NAMALWA (cell line): ENCODE data around the gene UBALD1.

Experiments
- DNase-seq: peaks from one replicate; pipeline ENCODE4 v3.0.0-alpha.2; 2015; ENCODE audit warnings: low spot score

The UBALD1 gene

DNA sequence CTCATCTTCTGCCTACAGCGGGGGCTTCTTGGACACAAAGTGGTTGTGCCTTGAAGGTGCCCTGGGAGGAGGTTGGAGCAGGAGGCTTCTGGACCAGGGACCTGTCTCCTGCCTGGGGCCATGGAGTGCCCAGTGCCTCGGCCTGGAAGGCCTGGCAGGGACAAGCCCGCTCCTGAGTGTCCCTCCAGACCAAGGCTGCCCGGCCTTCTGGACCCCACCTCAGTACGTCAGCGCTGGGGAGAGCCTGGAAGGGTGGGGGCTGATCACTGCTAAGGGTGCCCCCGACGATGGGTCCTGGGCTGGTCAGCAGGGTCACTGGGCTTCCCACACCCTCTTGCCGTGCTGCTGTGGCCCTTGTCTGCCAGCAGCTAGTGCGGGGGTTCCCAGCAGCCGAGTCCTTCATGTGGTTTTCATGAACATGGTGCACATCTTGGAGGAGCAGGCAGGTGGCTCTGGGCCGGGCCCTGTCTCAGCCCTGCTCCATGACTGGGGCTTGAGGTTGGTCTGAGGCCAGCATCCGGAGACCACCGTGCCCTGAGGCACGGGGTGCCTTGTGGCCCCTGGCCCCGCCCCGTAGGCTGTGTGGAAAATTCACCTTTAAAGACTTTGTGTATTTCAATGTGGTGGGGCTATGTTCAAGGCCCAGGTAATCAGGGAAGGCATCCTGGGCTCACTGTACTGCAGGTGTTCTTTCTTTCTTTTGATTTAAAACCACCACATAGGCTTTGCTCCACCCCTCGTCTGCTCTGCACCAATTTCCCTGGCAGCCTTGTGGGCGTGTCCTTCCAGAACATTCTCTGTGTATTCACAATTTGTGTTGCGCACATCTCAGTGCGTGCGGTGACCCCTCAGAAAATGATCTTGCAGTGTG, 32.3 kb upstream of the UBALD1 start:
- DNase-seq, result no peak

GRCh38 chr16:4641895-4642294, 27.2 kb upstream of the UBALD1 start:
- no peak for DNase-seq

DNA sequence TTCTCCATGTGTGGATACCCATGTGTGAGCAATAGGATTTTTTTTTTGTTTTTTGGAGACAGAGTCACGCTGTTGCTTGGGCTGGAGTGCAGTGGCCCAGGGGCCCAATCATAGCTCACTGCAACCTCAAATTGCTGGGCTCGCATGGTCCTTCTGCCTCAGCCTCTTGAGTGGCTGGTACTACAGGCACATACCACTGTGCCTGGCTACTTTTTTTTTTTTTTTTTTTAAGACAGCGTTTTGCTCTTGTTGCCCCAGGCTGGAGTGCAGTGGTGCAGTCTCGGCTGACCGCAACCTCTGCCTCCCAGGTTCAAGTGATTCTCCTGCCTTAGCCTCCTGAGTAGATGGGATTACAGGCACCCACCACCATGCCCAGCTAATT, 26.6 kb upstream of the UBALD1 start:
- no peak for DNase-seq

GRCh38 chr16:4640572-4641305, 26.1 kb upstream of the UBALD1 start:
- no peak for DNase-seq

GRCh38 chr16:4639899-4640509, 25.3 kb upstream of the UBALD1 start:
- no peak for DNase-seq

DNA sequence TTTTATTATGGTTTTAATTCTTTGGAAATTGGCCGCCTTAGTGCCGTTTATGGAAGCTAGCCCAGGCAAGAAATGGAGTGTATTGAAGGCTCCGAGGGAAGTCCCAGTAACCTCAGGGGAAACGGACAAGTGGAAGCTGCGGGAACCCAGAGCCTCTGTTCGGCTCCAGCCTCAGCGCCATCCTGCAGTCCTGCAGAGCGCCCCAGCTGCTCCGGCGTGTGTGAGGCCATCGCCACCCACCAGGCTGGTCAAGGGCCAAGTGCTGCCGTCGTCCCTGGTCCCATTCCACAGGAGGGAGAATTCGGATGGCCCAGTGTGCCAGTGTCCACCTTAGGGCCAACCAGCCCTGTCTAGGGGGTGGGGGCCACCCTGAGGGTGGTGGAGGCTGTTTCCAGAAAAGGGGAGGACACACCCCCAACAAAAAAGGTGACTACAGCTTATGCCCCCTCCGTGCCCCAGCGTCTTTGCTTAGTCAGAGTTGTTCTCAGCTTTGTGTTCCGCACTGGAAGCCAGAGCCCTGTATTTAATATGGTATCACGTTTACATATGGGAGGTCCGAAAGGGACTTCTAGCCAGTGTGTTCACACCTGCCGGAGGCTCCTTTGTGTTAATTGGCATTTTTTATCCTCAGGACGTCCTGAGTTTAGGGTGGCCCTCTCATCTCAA, 22.9 kb upstream of the UBALD1 start:
- no peak for DNase-seq

DNA sequence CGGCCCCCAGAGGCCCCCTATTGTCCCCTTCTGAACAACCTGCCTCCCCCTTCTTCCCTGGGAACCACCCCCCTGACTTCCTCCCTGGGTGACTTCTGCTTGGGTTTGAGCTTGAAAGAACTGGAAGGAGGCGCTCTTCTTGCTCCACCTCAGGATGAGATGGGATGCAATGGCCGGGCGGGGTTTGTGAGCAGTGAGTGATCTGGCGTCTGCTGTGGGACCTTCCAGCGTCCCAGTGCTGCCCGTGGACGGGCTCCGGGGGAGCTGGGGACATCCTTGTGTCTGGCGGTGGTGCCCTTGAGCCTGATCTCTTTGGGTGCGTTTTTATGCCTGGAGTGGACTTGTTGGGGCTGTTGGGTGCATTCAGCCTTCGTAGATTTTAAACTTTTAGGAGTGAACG, 21.5 kb upstream of the UBALD1 start:
- DNase-seq, result no peak

- no peak for DNase-seq
These were observed 20.1 kb upstream of the UBALD1 start for GRCh38 chr16:4634768-4635167.

GRCh38 chr16:4633910-4634635, 19.4 kb upstream of the UBALD1 start:
- no peak for DNase-seq

DNA sequence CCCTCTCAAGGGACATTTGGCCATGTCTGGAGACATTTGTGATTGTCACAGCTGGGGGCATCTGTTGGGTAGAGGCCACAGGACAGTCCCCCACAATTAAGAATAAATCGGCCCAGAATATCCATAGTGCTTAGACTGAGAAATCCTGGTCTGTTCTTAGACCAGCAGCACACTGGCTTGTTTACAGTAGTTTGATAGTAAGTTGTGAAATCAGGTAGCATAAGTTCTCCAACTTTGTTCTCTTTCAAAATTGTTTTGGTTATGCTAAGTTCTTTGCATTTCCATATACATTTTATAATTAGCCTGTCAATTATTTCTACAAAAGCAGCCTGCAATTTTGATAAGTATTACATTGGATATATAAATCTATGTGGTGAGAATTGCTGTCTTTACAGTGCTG, 16.8 kb upstream of the UBALD1 start:
- no peak for DNase-seq

- no peak for DNase-seq
These were observed 13.6 kb upstream of the UBALD1 start for GRCh38 chr16:4628283-4628682.

- DNase-seq, result no peak
These were observed 11.7 kb upstream of the UBALD1 start for GRCh38 chr16:4626396-4626795.

GRCh38 chr16:4625560-4626159, 11.0 kb upstream of the UBALD1 start:
- no peak for DNase-seq

GRCh38 chr16:4624827-4625559, 10.3 kb upstream of the UBALD1 start:
- peak; percentile 71 for DNase-seq

GRCh38 chr16:4624015-4624826, 9.5 kb upstream of the UBALD1 start, which contains the start of gene MGRN1:
Gene MGRN1 (plus strand): TSS chr16:4624826. CDS start chr16:4624961, 135 bp downstream.
- peak; percentile 95 for DNase-seq

DNA sequence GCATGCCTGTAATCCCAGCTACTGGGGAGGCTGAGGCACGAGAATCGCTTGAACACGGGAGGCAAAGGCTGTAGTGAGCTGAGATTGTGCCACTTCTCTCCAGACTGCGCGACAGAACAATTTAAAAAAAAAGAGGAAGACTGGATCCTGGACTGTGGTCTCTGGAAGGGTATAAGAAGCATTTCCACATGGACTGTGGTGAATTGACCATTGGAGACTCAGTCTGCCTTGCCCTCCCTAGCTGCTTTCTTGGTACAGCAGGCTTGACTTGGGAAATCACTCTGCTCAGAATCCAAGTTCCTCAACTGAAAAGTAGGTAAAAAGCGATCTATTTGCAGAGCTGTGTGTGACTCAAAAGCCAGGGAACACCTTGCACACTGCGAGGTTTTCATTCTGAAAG, 8.9 kb upstream of the UBALD1 start:
- no peak for DNase-seq

DNA sequence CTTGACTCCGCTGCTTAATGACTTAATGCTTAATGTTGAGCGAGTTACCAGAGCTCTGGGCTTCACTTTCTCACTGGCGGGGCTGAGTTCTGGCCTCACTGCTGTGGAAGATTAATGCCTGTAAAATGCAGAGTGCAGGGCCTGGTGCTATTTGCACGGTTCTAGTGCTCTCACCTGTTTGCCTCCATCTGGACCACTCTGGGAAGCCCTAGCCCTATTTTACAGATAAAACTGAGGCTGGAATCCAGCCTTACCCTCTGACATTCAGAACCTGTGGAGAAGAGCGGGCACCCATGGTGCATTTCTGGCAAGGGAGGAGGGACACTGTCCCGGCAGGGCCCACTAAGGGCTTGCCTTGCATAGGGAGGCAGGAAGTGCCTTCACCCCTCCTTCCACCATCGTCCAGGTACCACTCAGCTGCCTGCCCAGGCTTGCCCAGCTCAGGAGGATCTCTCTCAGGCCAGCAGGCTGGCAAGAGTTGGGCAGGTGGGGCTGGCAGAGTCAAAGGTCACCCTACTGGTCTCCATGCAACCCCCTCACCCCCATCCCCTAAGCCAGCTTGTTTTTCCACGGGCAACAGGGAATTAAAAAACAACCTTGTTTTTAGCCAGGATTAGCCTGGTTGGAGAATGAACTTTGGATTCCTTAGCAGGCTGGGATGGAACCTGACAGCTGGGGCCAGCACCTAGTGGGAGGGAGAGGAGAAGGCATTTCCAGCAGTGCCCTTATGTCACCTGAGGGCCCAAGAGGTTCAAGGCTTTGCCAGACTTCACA, 4.1 kb upstream of the UBALD1 start:
- no peak for DNase-seq

DNA sequence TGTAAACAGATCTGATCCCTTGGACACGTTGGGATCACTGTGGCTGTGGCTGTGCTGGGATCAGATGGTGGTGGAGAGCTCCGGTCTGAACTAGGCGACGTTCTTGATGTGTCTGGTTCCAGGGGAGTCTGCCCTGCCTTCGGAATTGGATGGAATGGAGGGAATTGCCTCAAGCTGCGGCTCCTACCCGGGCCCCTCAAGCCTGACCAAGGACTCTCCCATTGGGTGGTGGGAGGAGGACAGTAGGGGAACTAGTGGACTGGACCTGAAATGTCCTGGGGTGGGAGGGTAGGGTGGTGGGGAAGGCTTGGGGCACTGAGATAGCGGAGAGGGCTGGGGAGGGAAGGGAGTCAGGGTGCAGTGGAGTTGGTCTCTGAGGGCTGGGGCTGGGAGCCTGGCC, 3.2 kb upstream of the UBALD1 start:
- no peak for DNase-seq
